B cell (primary cell): ENCODE data around the gene SDCCAG8.

Source experiments
- EZH2 ChIP-seq: IDR thresholded peaks from 2 replicates; pipeline ENCODE4 v1.6.1; 2012; ENCODE audit warnings: borderline replicate concordance, low read depth, mild to moderate bottlenecking, moderate library complexity, low read length; ENCODE audit not compliant: insufficient read depth, poor library complexity, severe bottlenecking
- TF ChIP-seq, protein P1 (sequence below): fragments of 200-600 bp; IDR thresholded peaks from one replicate; pipeline ENCODE4 v1.8.0; 2022; ENCODE audit warnings: antibody characterized with exemption, mild to moderate bottlenecking

DNA sequence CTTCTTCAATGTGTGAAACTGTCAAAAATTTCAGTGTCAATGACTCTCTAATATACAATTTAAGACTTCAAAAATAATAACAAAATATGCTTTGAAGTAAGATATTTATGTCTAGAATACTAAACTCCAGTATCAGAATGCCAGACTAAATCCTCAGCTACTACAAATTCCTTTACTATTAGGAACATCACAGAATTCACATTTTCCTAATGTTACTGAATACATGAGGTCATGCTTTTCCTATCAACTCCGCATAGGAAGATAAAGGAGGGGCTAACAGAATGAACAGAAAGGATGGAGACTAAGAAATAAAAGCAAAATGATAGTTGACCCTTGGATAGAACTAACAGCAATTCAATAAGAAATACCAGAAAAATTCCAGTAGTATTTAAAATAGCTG lies 292.7 kb downstream of the SDCCAG8 start:
- no peak for TF ChIP-seq EZH2
- TF ChIP-seq, protein P1, sequence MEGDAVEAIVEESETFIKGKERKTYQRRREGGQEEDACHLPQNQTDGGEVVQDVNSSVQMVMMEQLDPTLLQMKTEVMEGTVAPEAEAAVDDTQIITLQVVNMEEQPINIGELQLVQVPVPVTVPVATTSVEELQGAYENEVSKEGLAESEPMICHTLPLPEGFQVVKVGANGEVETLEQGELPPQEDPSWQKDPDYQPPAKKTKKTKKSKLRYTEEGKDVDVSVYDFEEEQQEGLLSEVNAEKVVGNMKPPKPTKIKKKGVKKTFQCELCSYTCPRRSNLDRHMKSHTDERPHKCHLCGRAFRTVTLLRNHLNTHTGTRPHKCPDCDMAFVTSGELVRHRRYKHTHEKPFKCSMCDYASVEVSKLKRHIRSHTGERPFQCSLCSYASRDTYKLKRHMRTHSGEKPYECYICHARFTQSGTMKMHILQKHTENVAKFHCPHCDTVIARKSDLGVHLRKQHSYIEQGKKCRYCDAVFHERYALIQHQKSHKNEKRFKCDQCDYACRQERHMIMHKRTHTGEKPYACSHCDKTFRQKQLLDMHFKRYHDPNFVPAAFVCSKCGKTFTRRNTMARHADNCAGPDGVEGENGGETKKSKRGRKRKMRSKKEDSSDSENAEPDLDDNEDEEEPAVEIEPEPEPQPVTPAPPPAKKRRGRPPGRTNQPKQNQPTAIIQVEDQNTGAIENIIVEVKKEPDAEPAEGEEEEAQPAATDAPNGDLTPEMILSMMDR = no peak
